Tibial artery (tissue), 4 donors: ENCODE results near the gene EDIL3.

Experiments used
- DNase-seq, 2 donors: peaks; one replicate each; pipeline ENCODE4 v3.0.0-alpha.2; 2019
- H3K27ac ChIP-seq, 2 donors: fragments of 200-600 bp; sonication (generic) in 1 of 2; 1 replicate in 1 of 2; 2 replicates in 1 of 2; pipeline ENCODE4 v1.5.1; 2018 to 2019; ENCODE audit warnings: mild to moderate bottlenecking in 1 of 2
- H3K27me3 ChIP-seq, 2 donors: fragments of 200-600 bp; sonication (generic) in 1 of 2; one replicate each; pipeline versions ENCODE4 v1.5.1 to v1.6.0; 2016 to 2019
- H3K36me3 ChIP-seq, 3 donors: fragments of 200-600 bp; sonication (generic) in 2 of 3; one replicate each; pipeline ENCODE4 v1.5.1; 2016 to 2019; ENCODE audit warnings: mild to moderate bottlenecking in 2 of 3
- H3K4me1 ChIP-seq, 4 donors: fragments of 200-600 bp; sonication (generic) in 2 of 4; 1 replicate in 3 of 4; 2 replicates in 1 of 4; pipeline ENCODE4 v1.5.1; 2016 to 2019
- H3K4me3 ChIP-seq, 2 donors: fragments of 200-600 bp; sonication (generic) in 1 of 2; 1 replicate in 1 of 2; 2 replicates in 1 of 2; pipeline ENCODE4 v1.5.1; 2018 to 2019; ENCODE audit warnings: mild to moderate bottlenecking in 2 of 2
- H3K9me3 ChIP-seq, 3 donors: fragments of 200-600 bp; sonication (generic) in 1 of 3; one replicate each; pipeline ENCODE4 v1.5.1; 2016 to 2019
- intact Hi-C: fragments of 100-400 bp; cut with DNase I; formaldehyde crosslinking; loops from one replicate; pipeline ENCODE4 v1.15.0; 2023; ENCODE audit warnings: low total_unique reads
- TF ChIP-seq, protein P1 (sequence below), 2 experiments: fragments of 200-600 bp in 1 of 2; fragments of 450-650 bp in 1 of 2; IDR thresholded peaks; one replicate each; pipeline ENCODE4 v1.5.1; 2017 to 2019; ENCODE audit warnings: antibody characterized with exemption in 2 of 2, mild to moderate bottlenecking in 1 of 2, moderate library complexity in 1 of 2

The EDIL3 gene

DNA sequence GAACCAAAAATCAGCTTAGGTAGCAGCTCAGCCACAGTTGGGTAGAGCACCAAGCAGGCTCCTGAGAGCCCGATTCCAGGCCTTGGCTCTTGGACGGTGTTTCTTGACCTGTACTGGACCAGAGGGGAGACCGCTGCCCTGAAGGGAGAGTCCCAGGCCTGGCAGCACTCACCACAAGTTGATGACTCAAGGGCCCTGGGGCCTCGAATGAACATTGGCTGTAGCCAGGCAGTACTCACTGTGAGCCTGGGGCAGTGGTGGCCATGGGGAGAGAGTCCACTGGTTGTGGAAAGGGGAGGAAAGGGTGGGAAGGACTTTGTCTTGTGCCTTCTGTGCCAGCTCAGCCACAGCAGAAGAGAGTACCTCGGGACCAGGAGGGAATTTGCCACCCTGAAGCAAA lies 166.1 kb downstream of the EDIL3 start:
- no peak overlapping the region for H3K4me3 ChIP-seq
- no peaks in the 10 kb centered on the region for H3K36me3 ChIP-seq
- H3K27ac ChIP-seq, result no peak overlapping the region
- TF ChIP-seq, protein P1, sequence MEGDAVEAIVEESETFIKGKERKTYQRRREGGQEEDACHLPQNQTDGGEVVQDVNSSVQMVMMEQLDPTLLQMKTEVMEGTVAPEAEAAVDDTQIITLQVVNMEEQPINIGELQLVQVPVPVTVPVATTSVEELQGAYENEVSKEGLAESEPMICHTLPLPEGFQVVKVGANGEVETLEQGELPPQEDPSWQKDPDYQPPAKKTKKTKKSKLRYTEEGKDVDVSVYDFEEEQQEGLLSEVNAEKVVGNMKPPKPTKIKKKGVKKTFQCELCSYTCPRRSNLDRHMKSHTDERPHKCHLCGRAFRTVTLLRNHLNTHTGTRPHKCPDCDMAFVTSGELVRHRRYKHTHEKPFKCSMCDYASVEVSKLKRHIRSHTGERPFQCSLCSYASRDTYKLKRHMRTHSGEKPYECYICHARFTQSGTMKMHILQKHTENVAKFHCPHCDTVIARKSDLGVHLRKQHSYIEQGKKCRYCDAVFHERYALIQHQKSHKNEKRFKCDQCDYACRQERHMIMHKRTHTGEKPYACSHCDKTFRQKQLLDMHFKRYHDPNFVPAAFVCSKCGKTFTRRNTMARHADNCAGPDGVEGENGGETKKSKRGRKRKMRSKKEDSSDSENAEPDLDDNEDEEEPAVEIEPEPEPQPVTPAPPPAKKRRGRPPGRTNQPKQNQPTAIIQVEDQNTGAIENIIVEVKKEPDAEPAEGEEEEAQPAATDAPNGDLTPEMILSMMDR (IDR thresholded peaks at IDR 0.05), result no peak
- intact Hi-C loops, result no loop called here
- no peaks in the 10 kb centered on the region for H3K27me3 ChIP-seq
- no peaks in the 10 kb centered on the region for H3K9me3 ChIP-seq
- no peak for DNase-seq
- peaks cover 0 to 32% (median 4%) of the 10 kb centered on the region in 4 donors for H3K4me1 ChIP-seq

DNA sequence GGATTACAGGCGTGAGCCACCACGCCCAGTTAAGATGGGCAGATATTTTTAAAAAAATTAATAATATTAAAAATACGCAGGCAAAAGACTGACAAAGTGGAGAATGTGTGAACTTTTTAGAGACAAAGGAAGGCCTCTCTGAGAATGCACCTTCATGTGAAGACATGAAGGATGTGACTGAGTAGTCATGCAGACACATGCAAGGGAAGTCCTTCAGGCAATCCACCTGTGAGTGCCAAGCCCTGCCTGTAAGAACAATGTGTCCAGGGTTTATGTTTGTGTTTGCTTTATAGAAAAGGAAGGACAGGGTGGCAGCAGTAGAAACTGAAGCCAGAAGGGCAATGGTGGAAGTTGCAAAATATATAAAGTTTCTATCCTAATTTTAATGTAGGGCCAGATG lies 169.2 kb downstream of the EDIL3 start:
- Histone ChIP-seq H3K4me1 (peaks cover 0 to 44% (median 6%) of the 10 kb centered on the region in 4 donors), H3K27me3 (no peaks in the 10 kb centered on the region), H3K27ac (no peak overlapping the region), H3K9me3 (no peaks in the 10 kb centered on the region), H3K4me3 (no peak overlapping the region), H3K36me3 (no peaks in the 10 kb centered on the region)
- intact Hi-C loops, result no loop called here
- TF ChIP-seq, protein P1 (IDR thresholded peaks at IDR 0.05), result no peak
- no peak for DNase-seq

GRCh38 chr5:84213861-84214260 lies 170.8 kb downstream of the EDIL3 start:
- H3K27me3 ChIP-seq, result no peaks in the 10 kb centered on the region
- TF ChIP-seq, protein P1 (IDR thresholded peaks at IDR 0.05), result no peak
- no peaks in the 10 kb centered on the region for H3K36me3 ChIP-seq
- H3K9me3 ChIP-seq, result no peaks in the 10 kb centered on the region
- no peak for DNase-seq
- H3K27ac ChIP-seq, result no peak overlapping the region
- H3K4me1 ChIP-seq, result peaks cover 0 to 44% (median 5%) of the 10 kb centered on the region in 4 donors
- no peak overlapping the region for H3K4me3 ChIP-seq
- intact Hi-C loops, result no loop called here

DNA sequence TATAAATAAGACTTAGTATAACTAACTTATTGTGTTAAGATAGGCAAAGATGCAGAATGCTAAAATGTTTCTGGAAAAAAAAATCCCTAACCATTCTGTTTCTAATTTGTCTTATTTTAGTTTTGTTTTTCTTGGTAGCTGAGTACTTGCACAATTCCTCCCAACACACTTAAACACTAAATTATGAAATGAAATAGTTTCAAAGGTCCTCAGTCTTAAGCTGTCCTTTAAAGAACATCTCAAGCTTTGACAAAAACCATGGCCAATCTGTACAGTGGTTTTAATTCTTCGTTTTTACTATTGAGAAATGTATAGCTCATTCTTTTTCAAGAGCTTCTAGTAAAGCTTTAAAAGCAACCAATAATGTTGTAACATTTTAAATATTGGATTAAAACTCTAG lies 171.5 kb downstream of the EDIL3 start:
- no peak for DNase-seq
- intact Hi-C loops, result no loop called here
- TF ChIP-seq, protein P1 (IDR thresholded peaks at IDR 0.05), result no peak
- no peaks in the 10 kb centered on the region for H3K36me3 ChIP-seq
- peaks cover 0 to 39% (median 2%) of the 10 kb centered on the region in 4 donors for H3K4me1 ChIP-seq
- no peak overlapping the region for H3K4me3 ChIP-seq
- H3K27me3 ChIP-seq, result no peaks in the 10 kb centered on the region
- H3K27ac ChIP-seq, result no peak overlapping the region
- no peaks in the 10 kb centered on the region for H3K9me3 ChIP-seq

DNA sequence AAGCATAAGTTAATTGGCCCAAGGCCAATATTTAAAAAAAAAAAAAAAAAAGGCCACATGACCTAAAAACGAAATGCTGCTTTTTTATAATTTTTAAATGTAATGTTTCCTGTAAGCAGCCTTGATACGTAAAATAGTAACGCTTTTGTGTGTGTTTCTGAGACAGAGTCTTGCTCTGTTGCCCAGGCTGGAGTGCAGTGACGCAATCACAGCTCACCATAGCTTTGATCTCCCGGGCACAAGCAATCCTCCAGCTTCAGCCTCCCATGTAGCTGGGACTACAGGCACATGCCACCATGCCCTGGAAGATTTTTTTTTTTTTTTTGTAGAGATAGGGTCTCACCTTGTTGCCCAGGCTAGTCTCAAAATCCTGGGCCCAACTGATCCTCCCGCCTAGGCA lies 179.9 kb downstream of the EDIL3 start:
- intact Hi-C loops, result no loop called here
- H3K36me3 ChIP-seq, result no peaks in the 10 kb centered on the region
- H3K9me3 ChIP-seq, result no peaks in the 10 kb centered on the region
- TF ChIP-seq, protein P1 (IDR thresholded peaks at IDR 0.05), result no peak
- H3K27me3 ChIP-seq, result no peaks in the 10 kb centered on the region
- DNase-seq, result no peak
- H3K4me3 ChIP-seq, result no peak overlapping the region
- no peak overlapping the region for H3K27ac ChIP-seq
- peaks cover 0 to 14% (median 0%) of the 10 kb centered on the region in 4 donors for H3K4me1 ChIP-seq

- H3K4me3 ChIP-seq, result no peak overlapping the region
- H3K9me3 ChIP-seq, result no peaks in the 10 kb centered on the region
- TF ChIP-seq, protein P1 (IDR thresholded peaks at IDR 0.05), result no peak
- intact Hi-C loops, result no loop called here
- H3K4me1 ChIP-seq, result peaks cover 0 to 14% (median 0%) of the 10 kb centered on the region in 4 donors
- no peaks in the 10 kb centered on the region for H3K27me3 ChIP-seq
- no peak overlapping the region for H3K27ac ChIP-seq
- no peak for DNase-seq
- H3K36me3 ChIP-seq, result no peaks in the 10 kb centered on the region
These were observed 182.5 kb downstream of the EDIL3 start for GRCh38 chr5:84202136-84202535.
